ENCODE data around the gene ARTN.

Gene ARTN

GRCh38 chr1:43934986-43935324, 1.4 kb downstream of the ARTN start:
- no peak for TF ChIP-seq USF1 (IDR thresholded peaks at IDR 0.05)
- no peak for TF ChIP-seq NFIC (IDR thresholded peaks at IDR 0.05)
- TF ChIP-seq CREB1 (IDR thresholded peaks at IDR 0.05; ENCODE audit: low read depth): no peak
- TF ChIP-seq YY1 (IDR thresholded peaks at IDR 0.05; ENCODE audit: low read depth): no peak
- TF ChIP-seq EP300 (IDR thresholded peaks at IDR 0.05; ENCODE audit: borderline replicate concordance): no peak
- TF ChIP-seq, protein P1, sequence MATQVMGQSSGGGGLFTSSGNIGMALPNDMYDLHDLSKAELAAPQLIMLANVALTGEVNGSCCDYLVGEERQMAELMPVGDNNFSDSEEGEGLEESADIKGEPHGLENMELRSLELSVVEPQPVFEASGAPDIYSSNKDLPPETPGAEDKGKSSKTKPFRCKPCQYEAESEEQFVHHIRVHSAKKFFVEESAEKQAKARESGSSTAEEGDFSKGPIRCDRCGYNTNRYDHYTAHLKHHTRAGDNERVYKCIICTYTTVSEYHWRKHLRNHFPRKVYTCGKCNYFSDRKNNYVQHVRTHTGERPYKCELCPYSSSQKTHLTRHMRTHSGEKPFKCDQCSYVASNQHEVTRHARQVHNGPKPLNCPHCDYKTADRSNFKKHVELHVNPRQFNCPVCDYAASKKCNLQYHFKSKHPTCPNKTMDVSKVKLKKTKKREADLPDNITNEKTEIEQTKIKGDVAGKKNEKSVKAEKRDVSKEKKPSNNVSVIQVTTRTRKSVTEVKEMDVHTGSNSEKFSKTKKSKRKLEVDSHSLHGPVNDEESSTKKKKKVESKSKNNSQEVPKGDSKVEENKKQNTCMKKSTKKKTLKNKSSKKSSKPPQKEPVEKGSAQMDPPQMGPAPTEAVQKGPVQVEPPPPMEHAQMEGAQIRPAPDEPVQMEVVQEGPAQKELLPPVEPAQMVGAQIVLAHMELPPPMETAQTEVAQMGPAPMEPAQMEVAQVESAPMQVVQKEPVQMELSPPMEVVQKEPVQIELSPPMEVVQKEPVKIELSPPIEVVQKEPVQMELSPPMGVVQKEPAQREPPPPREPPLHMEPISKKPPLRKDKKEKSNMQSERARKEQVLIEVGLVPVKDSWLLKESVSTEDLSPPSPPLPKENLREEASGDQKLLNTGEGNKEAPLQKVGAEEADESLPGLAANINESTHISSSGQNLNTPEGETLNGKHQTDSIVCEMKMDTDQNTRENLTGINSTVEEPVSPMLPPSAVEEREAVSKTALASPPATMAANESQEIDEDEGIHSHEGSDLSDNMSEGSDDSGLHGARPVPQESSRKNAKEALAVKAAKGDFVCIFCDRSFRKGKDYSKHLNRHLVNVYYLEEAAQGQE (IDR thresholded peaks at IDR 0.05; ENCODE audit: low read depth): no peak
- no peak for TF ChIP-seq RAD21 (IDR thresholded peaks at IDR 0.05; ENCODE audit: low read depth)
- TF ChIP-seq EGR1 (IDR thresholded peaks at IDR 0.05): no peak
- no peak for TF ChIP-seq MAX (IDR thresholded peaks at IDR 0.05)

DNA sequence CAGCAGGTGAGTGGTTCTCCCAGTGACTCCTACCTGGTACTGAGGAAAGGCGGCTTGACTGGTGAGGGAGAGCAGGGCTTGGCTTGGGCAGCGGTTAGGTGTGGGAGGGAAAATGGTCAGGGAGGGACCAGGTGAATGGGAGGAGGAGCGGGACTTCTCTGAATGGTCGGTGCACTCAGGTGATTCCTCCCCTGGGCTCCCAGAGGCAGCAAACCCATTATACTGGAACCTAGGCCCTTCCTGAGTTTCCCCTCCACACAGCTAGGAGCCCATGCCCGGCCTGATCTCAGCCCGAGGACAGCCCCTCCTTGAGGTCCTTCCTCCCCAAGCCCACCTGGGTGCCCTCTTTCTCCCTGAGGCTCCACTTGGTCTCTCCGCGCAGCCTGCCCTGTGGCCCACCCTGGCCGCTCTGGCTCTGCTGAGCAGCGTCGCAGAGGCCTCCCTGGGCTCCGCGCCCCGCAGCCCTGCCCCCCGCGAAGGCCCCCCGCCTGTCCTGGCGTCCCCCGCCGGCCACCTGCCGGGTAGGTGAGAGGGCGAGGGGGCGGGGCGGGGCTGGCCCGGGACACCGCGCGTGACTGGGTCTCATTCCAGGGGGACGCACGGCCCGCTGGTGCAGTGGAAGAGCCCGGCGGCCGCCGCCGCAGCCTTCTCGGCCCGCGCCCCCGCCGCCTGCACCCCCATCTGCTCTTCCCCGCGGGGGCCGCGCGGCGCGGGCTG, 2.3 kb downstream of the ARTN start:
- TF ChIP-seq RAD21 (IDR thresholded peaks at IDR 0.05; ENCODE audit: low read depth) (no peak), TCF12 (IDR thresholded peaks at IDR 0.05; ENCODE audit: low read depth) (0 out of 2 replicates have a peak, but pooled peaks have one; percentile 44), TAF1 (IDR thresholded peaks at IDR 0.05; ENCODE audit: low read depth) (peak; percentile 46; the same call in 1 of the 2 replicates), ZBTB7A (IDR thresholded peaks at IDR 0.05; ENCODE audit: low read depth) (peak; percentile 76; the same call in 1 of the 2 replicates), MAX (IDR thresholded peaks at IDR 0.05) (peak; percentile 62), USF1 (IDR thresholded peaks at IDR 0.05) (peak; percentile 72), NFIC (IDR thresholded peaks at IDR 0.05) (0 out of 2 replicates have a peak, but pooled peaks have one; percentile 14), YY1 (IDR thresholded peaks at IDR 0.05; ENCODE audit: low read depth) (peak; percentile 39; the same call in 1 of the 2 replicates), EP300 (IDR thresholded peaks at IDR 0.05; ENCODE audit: borderline replicate concordance) (no peak; the same call in 1 of the 2 replicates)

GRCh38 chr1:43936431-43937151, 3.0 kb downstream of the ARTN start:
- TF ChIP-seq EGR1 (IDR thresholded peaks at IDR 0.05): no peak
- no peak for TF ChIP-seq TCF12 (IDR thresholded peaks at IDR 0.05; ENCODE audit: low read depth)
- TF ChIP-seq FOXM1 (IDR thresholded peaks at IDR 0.05; ENCODE audit: borderline replicate concordance, low read depth): no peak
- no peak; the same call in 1 of the 2 replicates for TF ChIP-seq MAX (IDR thresholded peaks at IDR 0.05)
- TF ChIP-seq, protein P1 (IDR thresholded peaks at IDR 0.05; ENCODE audit: low read depth): no peak
- no peak for TF ChIP-seq TEAD4 (IDR thresholded peaks at IDR 0.05)
- TF ChIP-seq ZBTB7A (IDR thresholded peaks at IDR 0.05; ENCODE audit: low read depth): no peak
- no peak for TF ChIP-seq TAF1 (IDR thresholded peaks at IDR 0.05; ENCODE audit: low read depth)
- no peak for TF ChIP-seq NFIC (IDR thresholded peaks at IDR 0.05)
- no peak for TF ChIP-seq CREB1 (IDR thresholded peaks at IDR 0.05; ENCODE audit: low read depth)
- no peak for TF ChIP-seq YY1 (IDR thresholded peaks at IDR 0.05; ENCODE audit: low read depth)
- TF ChIP-seq RAD21 (IDR thresholded peaks at IDR 0.05; ENCODE audit: low read depth): no peak
- no peak for TF ChIP-seq USF1 (IDR thresholded peaks at IDR 0.05)
- TF ChIP-seq EP300 (IDR thresholded peaks at IDR 0.05; ENCODE audit: borderline replicate concordance): no peak
- no peak for TF ChIP-seq CEBPB (IDR thresholded peaks at IDR 0.05)

DNA sequence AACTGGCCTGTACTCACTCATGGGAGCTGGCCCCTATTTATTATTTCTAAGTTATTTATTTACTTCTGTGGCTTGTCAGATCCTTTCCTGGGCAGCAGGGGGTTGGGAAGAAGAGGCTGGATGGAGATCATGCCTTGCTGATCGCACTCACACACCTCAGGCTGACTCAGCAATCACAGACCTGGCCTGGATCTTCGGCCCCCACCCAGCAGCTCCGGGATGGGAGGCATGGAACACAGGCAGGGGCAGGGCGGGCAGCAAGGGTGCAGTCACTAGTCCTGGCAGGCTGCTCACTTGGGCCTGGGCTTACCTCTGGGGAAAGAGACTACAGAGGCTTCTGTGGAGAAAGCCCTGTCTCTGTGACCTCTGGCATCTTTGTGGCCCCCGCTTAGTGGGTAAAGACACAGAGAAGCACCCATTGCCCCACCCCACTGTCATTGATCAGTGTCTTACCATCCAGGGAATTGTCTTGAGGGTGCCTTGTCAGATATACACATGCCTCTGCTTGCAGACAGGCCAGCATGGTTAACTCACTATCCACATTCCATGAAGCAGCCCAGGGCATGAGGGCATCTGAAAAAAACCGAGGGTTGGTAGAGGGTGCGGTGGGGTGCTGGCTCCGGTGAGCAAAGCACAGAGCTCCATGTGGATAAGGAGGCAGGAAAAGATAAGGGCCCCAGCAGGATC, 3.7 kb downstream of the ARTN start:
- TF ChIP-seq ZBTB7A (IDR thresholded peaks at IDR 0.05; ENCODE audit: low read depth) (no peak), CREB1 (IDR thresholded peaks at IDR 0.05; ENCODE audit: low read depth) (no peak), CEBPB (IDR thresholded peaks at IDR 0.05) (no peak), TCF12 (IDR thresholded peaks at IDR 0.05; ENCODE audit: low read depth) (no peak), FOXM1 (IDR thresholded peaks at IDR 0.05; ENCODE audit: borderline replicate concordance, low read depth) (no peak)
